Lung (tissue), 12 donors: ENCODE results near the gene PLCG1. TPM values are rescaled to one million over a fixed set of nuclear protein-coding genes. Genes with fewer than 3 reads are reported as not detected.

Experiments
- ATAC-seq: fragments of 200-7000 bp; cut with Tn5 transposase; one replicate; pipeline ENCODE4 v1.9.1; 2020; ENCODE audit warnings: moderate number of reproducible peaks; ENCODE audit not compliant: insufficient read depth, low FRiP score
- DNase-seq, 3 donors: peaks; one replicate each; pipeline ENCODE4 v3.0.0-alpha.2; 2013 to 2017
- H3K27ac ChIP-seq, 2 donors: one replicate each; pipeline ENCODE4 v1.5.1; 2013; ENCODE audit warnings: mild to moderate bottlenecking in 2 of 2, moderate library complexity in 2 of 2, control low read depth in 1 of 2, inconsistent platforms in 1 of 2, low read depth in 1 of 2, low read length in 1 of 2
- H3K27me3 ChIP-seq, 3 donors: one replicate each; pipeline ENCODE4 v1.5.1; 2013; ENCODE audit warnings: low read length in 2 of 3; ENCODE audit not compliant: control insufficient read depth in 3 of 3, insufficient read depth in 3 of 3
- H3K36me3 ChIP-seq, 4 donors: one replicate each; pipeline ENCODE4 v1.5.1; 2013; ENCODE audit warnings: low read length in 4 of 4, mild to moderate bottlenecking in 1 of 4, moderate library complexity in 1 of 4; ENCODE audit not compliant: control insufficient read depth in 4 of 4, insufficient read depth in 4 of 4
- H3K4me1 ChIP-seq, 5 donors: one replicate each; pipeline ENCODE4 v1.5.1; 2013; ENCODE audit warnings: low read length in 5 of 5, mild to moderate bottlenecking in 2 of 5, moderate library complexity in 1 of 5; ENCODE audit not compliant: control insufficient read depth in 5 of 5, insufficient read depth in 5 of 5
- H3K4me3 ChIP-seq: one replicate; pipeline ENCODE4 v1.5.1; 2013; ENCODE audit warnings: mild to moderate bottlenecking, control low read depth, moderate library complexity
- H3K9ac ChIP-seq, 2 donors: one replicate each; pipeline ENCODE4 v1.5.1; 2013; ENCODE audit warnings: low read length in 2 of 2, control low read depth in 1 of 2; ENCODE audit not compliant: insufficient read depth in 1 of 2
- H3K9me3 ChIP-seq, 4 donors: one replicate each; pipeline ENCODE4 v1.5.1; 2013; ENCODE audit warnings: low read length in 3 of 4, mild to moderate bottlenecking in 1 of 4, moderate library complexity in 1 of 4; ENCODE audit not compliant: control insufficient read depth in 4 of 4, insufficient read depth in 3 of 4
- CTCF ChIP-seq: IDR thresholded peaks from 2 replicates; pipeline ENCODE4 v1.5.1; 2012; ENCODE audit warnings: mild to moderate bottlenecking; ENCODE audit errors: control extremely low read depth, extremely low read depth
- WGBS, 2 donors: extraction: QIAGEN DNeasy Blood & Tissue Kit; methylation state at CpG; one replicate each; pipeline ENCODE4 v1.1.7; 2013; 5-methylcytosine and 5-hydroxymethylcytosine counted together
- polyA plus RNA-seq, 2 donors: library from polyadenylated mRNA; stranded (reverse); fragments of 200-250 nt; gene quantifications; one replicate each; pipeline ENCODE4 v1.2.1, GENCODE V29; 2013
- total RNA-seq, 2 donors: library from RNA; depleted of rRNA in 1 of 2; stranded (reverse); fragments of >200 nt in 1 of 2; gene quantifications; one replicate each; pipeline ENCODE4 v1.2.1, GENCODE V29; 2014 to 2021
- donor health status: control.
- donor health status: control.
- donor health status: Bipolar disorder and iron deficiency.
- donor health status: healthy.
- donor health status: DM: yes; HTN: yes; CAD: no.

Gene PLCG1
- total and polyA plus RNA-seq, 4 donors: 29.6 to 154 (median 67.1) TPM

GRCh38 chr20:41163821-41164220 is 26.5 kb downstream of the PLCG1 start:
- no peak overlapping the region for H3K27ac ChIP-seq
- no peaks in the 10 kb centered on the region for H3K9me3 ChIP-seq
- no peak for TF ChIP-seq CTCF
- H3K4me3 ChIP-seq: no peak overlapping the region
- DNase-seq: no peak
- WGBS, 2 donors: 94 to 95% methylated on average over 11 of the region's 11 CpGs
- H3K4me1 ChIP-seq: peaks cover 0 to 7% (median 0%) of the 10 kb centered on the region in 5 donors
- no peak for ATAC-seq
- no peaks in the 10 kb centered on the region for H3K27me3 ChIP-seq
- H3K36me3 ChIP-seq: peaks cover 10 to 73% (median 58%) of the 10 kb centered on the region in 4 donors
- no peak overlapping the region for H3K9ac ChIP-seq

GRCh38 chr20:41165001-41165882 is 27.9 kb downstream of the PLCG1 start:
- no peaks in the 10 kb centered on the region for H3K9me3 ChIP-seq
- TF ChIP-seq CTCF: no peak
- no peak overlapping the region for H3K4me3 ChIP-seq
- 89 to 91% methylated on average over 24 of the region's 24 CpGs for WGBS, 2 donors
- no peak overlapping the region for H3K27ac ChIP-seq
- no peak for DNase-seq
- peaks cover 0 to 6% (median 0%) of the 10 kb centered on the region in 5 donors for H3K4me1 ChIP-seq
- H3K36me3 ChIP-seq: peaks cover 15 to 79% (median 63%) of the 10 kb centered on the region in 4 donors
- no peak overlapping the region for H3K9ac ChIP-seq
- no peak for ATAC-seq
- H3K27me3 ChIP-seq: no peaks in the 10 kb centered on the region

DNA sequence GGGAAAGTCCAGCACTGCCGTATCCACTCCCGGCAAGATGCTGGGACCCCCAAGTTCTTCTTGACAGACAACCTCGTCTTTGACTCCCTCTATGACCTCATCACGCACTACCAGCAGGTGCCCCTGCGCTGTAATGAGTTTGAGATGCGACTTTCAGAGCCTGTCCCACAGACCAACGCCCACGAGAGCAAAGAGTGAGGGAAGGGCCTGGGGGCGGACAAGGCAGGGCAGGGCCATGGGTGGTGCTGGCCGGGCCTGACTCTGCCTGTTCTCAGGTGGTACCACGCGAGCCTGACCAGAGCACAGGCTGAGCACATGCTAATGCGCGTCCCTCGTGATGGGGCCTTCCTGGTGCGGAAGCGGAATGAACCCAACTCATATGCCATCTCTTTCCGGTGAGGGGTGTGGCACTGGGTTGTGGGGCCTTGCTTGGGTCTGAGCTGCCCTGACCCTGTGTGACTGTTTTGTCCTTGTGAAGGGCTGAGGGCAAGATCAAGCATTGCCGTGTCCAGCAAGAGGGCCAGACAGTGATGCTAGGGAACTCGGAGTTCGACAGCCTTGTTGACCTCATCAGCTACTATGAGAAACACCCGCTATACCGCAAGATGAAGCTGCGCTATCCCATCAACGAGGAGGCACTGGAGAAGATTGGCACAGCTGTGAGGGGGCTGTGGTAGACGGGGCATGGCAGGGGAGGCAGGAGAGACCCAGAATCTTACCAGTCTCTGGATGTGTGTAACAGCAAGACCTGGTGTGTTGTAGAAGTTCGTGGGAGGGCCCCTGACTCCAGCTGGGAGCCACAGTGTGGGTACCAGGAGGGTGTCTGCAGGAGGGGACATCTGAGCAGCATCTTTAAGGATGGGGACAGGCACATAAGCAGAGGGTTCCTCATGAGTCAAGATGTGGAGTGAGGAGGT is 29.1 kb downstream of the PLCG1 start:
- no peak for TF ChIP-seq CTCF
- ATAC-seq (no peak), DNase-seq (no peak)
- no peak overlapping the region for H3K4me3 ChIP-seq
- H3K27me3 ChIP-seq: no peaks in the 10 kb centered on the region
- peaks cover 0 to 4% (median 0%) of the 10 kb centered on the region in 5 donors for H3K4me1 ChIP-seq
- H3K9ac ChIP-seq: no peak overlapping the region
- no peaks in the 10 kb centered on the region for H3K9me3 ChIP-seq
- H3K27ac ChIP-seq: no peak overlapping the region
- peaks cover 15 to 83% (median 64%) of the 10 kb centered on the region in 4 donors for H3K36me3 ChIP-seq
- WGBS, 2 donors: 93 to 95% methylated on average over 27 of the region's 27 CpGs
